HCT116 (cell line): ENCODE results near the gene HIPK2. TPM values are rescaled to one million over a fixed set of nuclear protein-coding genes. Genes with fewer than 3 reads are reported as not detected.

Source experiments
- ATAC-seq: fragments of 200-7000 bp; cut with Tn5 transposase; 2 replicates; pipeline ENCODE4 v1.9.1; 2020; ENCODE audit warnings: mild to moderate bottlenecking, moderate library complexity
- BruUV-seq: library from RNA; stranded (reverse); fragments of 400-500 nt; replicated peaks from 2 replicates; lab custom pipeline; 2021; lab: Mats Ljungman, UMichigan
- CTCF ChIA-PET: fragments of 300-600 bp; sonication (Branson Sonifier 250); formaldehyde crosslinking; loops from one replicate; lab custom pipeline; 2021; ENCODE audit warnings: antibody characterized with exemption; lab: Charles Lee
- POLR2A ChIA-PET: fragments of 300-600, 350-600 bp; sonication (Branson Sonifier 250); formaldehyde crosslinking; loops from one replicate; lab custom pipeline; 2021; ENCODE audit warnings: antibody characterized with exemption; lab: Charles Lee
- RAD21 ChIA-PET, 2 experiments: fragments of 300-600 bp; sonication (Branson Sonifier 250); formaldehyde crosslinking; loops; one replicate each; lab custom pipeline; 2023; ENCODE audit warnings: low total read pairs in 2 of 2; ENCODE audit not compliant: uncharacterized antibody in 2 of 2, unreplicated experiment in 2 of 2, low non-redundant PET in 1 of 2; lab: Charles Lee
- DNase-seq: peaks from one replicate; pipeline ENCODE4 v3.0.0-alpha.2; 2010; ENCODE audit warnings: low read depth, low spot score
- H2AFZ ChIP-seq: fragments of 200-600 bp; shearing (Covaris generic), sonication (generic); 2 replicates; pipeline ENCODE4 v1.6.1; 2017; ENCODE audit warnings: low read depth, mixed run types, mixed read lengths, antibody characterized with exemption, low read length; ENCODE audit not compliant: poor library complexity, severe bottlenecking
- H3K27ac ChIP-seq: 2 replicates; pipeline ENCODE4 v1.5.1; 2012; ENCODE audit warnings: low read depth, low read length
- H3K27me3 ChIP-seq: fragments of 200-600 bp; sonication (generic); 2 replicates; pipeline ENCODE4 v1.6.1; 2016; ENCODE audit warnings: mixed run types, low read length, mixed read lengths; ENCODE audit not compliant: insufficient read depth
- H3K36me3 ChIP-seq, 2 experiments: fragments of 200-500 bp in 1 of 2; fragments of 200-600 bp in 1 of 2; sonication (Bioruptor generic) in 1 of 2; sonication (generic) in 1 of 2; 2 replicates each; pipeline versions ENCODE4 v1.5.1 to v1.6.1; 2014 to 2016; ENCODE audit warnings: low read length in 2 of 2, inconsistent platforms in 1 of 2, mixed read lengths in 1 of 2, mixed run types in 1 of 2; ENCODE audit not compliant: insufficient read depth in 2 of 2, control insufficient read depth in 1 of 2
- H3K4me1 ChIP-seq, 2 experiments: fragments of 200-600 bp in 1 of 2; sonication (generic) in 1 of 2; 2 replicates each; pipeline versions ENCODE4 v1.5.1 to v1.6.1; 2012 to 2017; ENCODE audit warnings: low read length in 2 of 2, inconsistent platforms in 1 of 2, mild to moderate bottlenecking in 1 of 2, mixed read lengths in 1 of 2, mixed run types in 1 of 2, moderate library complexity in 1 of 2; ENCODE audit not compliant: insufficient read depth in 2 of 2, control insufficient read depth in 1 of 2
- H3K4me2 ChIP-seq: fragments of 200-600 bp; sonication (generic); 2 replicates; pipeline ENCODE4 v1.6.1; 2017; ENCODE audit warnings: mixed run types, low read length, mixed read lengths
- H3K4me3 ChIP-seq, 2 experiments: fragments of 200-600 bp in 1 of 2; sonication (generic) in 1 of 2; replicated peaks in 1 of 2; 2 replicates each; pipeline ENCODE4 v1.5.1; 2011 to 2016; ENCODE audit warnings: low read length in 2 of 2, control low read depth in 1 of 2, low read depth in 1 of 2, mild to moderate bottlenecking in 1 of 2, mixed read lengths in 1 of 2, mixed run types in 1 of 2
- H3K79me2 ChIP-seq: fragments of 200-600 bp; sonication (generic); 2 replicates; pipeline ENCODE4 v1.6.1; 2017; ENCODE audit warnings: mild to moderate bottlenecking, mixed run types, low read length, moderate library complexity, mixed read lengths; ENCODE audit not compliant: insufficient read depth
- H3K9ac ChIP-seq: fragments of 200-600 bp; sonication (generic); 2 replicates; pipeline ENCODE4 v1.6.1; 2016; ENCODE audit warnings: low read length, mixed read lengths
- H3K9me2 ChIP-seq: fragments of 200-600 bp; sonication (generic), shearing (Covaris generic); 2 replicates; pipeline ENCODE4 v1.6.1; 2017; ENCODE audit warnings: mixed run types, mild to moderate bottlenecking, moderate library complexity; ENCODE audit not compliant: insufficient read depth
- H3K9me3 ChIP-seq, 2 experiments: fragments of 200-500 bp in 1 of 2; fragments of 200-600 bp in 1 of 2; sonication (Bioruptor generic) in 1 of 2; sonication (generic) in 1 of 2; 2 replicates each; pipeline ENCODE4 v1.6.1; 2014 to 2017; ENCODE audit warnings: low read length in 2 of 2, mixed read lengths in 2 of 2, inconsistent platforms in 1 of 2, low read depth in 1 of 2, mild to moderate bottlenecking in 1 of 2, mixed run types in 1 of 2, moderate library complexity in 1 of 2; ENCODE audit not compliant: control insufficient read depth in 1 of 2, insufficient read depth in 1 of 2
- H4K20me1 ChIP-seq: fragments of 200-600 bp; sonication (generic), shearing (Covaris generic); 2 replicates; pipeline ENCODE4 v1.6.1; 2017; ENCODE audit warnings: mixed run types, mild to moderate bottlenecking, moderate library complexity; ENCODE audit not compliant: insufficient read depth
- ELF1 ChIP-seq: IDR thresholded peaks from 2 replicates; pipeline ENCODE4 v1.6.1; 2012; ENCODE audit warnings: low read depth, borderline replicate concordance
- EZH2 ChIP-seq: fragments of 200-600 bp; sonication (generic); IDR thresholded peaks from 2 replicates; pipeline ENCODE4 v1.6.1; 2017; ENCODE audit warnings: antibody characterized with exemption, mixed run types
- EZH2phosphoT487 ChIP-seq: fragments of 200-600 bp; IDR thresholded peaks from 2 replicates; pipeline ENCODE4 v1.6.1; 2018; ENCODE audit warnings: antibody characterized with exemption, borderline replicate concordance
- FOSL1 ChIP-seq: IDR thresholded peaks from 2 replicates; pipeline ENCODE4 v1.6.1; 2012; ENCODE audit warnings: low read depth
- JUND ChIP-seq: IDR thresholded peaks from 2 replicates; pipeline ENCODE4 v1.6.1; 2012
- POLR2AphosphoS5 ChIP-seq: IDR thresholded peaks from 2 replicates; pipeline ENCODE4 v1.6.1; 2011; ENCODE audit warnings: mild to moderate bottlenecking, low read depth, low read length, moderate library complexity
- SRF ChIP-seq: IDR thresholded peaks from 2 replicates; pipeline ENCODE4 v1.6.1; 2012; ENCODE audit warnings: low read depth
- ZFX ChIP-seq: fragments of 450-650 bp; IDR thresholded peaks from 2 replicates; pipeline ENCODE4 v1.6.1; 2017
- intact Hi-C: fragments of 100-400 bp; cut with micrococcal nuclease; formaldehyde crosslinking; loops from 2 replicates; pipeline ENCODE4 v1.10.0; 2022
- total RNA-seq: library from RNA; stranded (reverse); gene quantifications from one replicate; pipeline ENCODE4 v1.2.1, GENCODE V29; 2021; ENCODE audit not compliant: unreplicated experiment
- TF ChIP-seq, protein P1 (sequence below): IDR thresholded peaks from 2 replicates; pipeline ENCODE4 v1.6.1; 2012
- TF ChIP-seq, protein P2 (sequence below): IDR thresholded peaks from 2 replicates; pipeline ENCODE4 v1.6.1; 2011; ENCODE audit warnings: mild to moderate bottlenecking, low read length, moderate library complexity; ENCODE audit not compliant: insufficient replicate concordance; ENCODE audit errors: extremely low read depth

Gene HIPK2
- total RNA-seq, 1 experiment from 2014 or later: 49.5 TPM

DNA sequence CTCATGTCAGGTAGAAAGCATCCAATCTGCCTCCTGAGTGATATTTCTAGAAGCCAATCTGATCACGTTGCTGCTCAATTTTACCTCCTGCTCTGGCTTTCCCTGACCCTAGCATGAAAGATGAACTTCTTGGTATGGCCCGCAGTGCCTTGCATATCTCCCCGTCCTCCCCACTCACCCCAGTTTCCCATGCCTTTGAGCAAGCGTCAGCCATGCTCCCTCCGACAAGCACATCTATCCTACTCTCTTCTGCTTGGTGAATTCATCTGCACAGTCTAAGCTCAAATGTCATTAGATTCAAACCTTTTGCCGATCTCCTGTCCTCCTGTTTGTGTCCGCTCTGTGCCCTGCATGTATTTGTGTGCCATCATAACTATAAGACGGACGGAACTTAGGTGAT is 45.1 kb upstream of the HIPK2 start:
- Histone ChIP-seq H3K27me3 (peaks cover 21% of the 10 kb centered on the region; the same call in 1 of the 2 replicates), H4K20me1 (no peaks in the 10 kb centered on the region), H3K4me1 (peaks cover 0 to 7% of the 10 kb centered on the region in 2 experiments; a peak in 2 of 4 replicates), H3K4me2 (no peak overlapping the region), H3K9ac (no peak overlapping the region), H3K9me3 (no peaks in the 10 kb centered on the region), H3K9me2 (no peaks in the 10 kb centered on the region), H3K4me3 (no peak overlapping the region), H3K79me2 (no peaks in the 10 kb centered on the region), H3K27ac (no peak overlapping the region), H3K36me3 (no peaks in the 10 kb centered on the region), H2AFZ (no peak overlapping the region)
- CTCF ChIA-PET: no interaction called here
- DNase-seq (no peak), ATAC-seq (no peak)
- no TSS peak for BruUV-seq
- intact Hi-C loops: no loop called here
- TF ChIP-seq FOSL1 (no peak), ZFX (no peak), ELF1 (no peak), EZH2 (no peak), EZH2phosphoT487 (no peak), POLR2AphosphoS5 (no peak), SRF (no peak), JUND (no peak)
- TF ChIP-seq, protein P1, sequence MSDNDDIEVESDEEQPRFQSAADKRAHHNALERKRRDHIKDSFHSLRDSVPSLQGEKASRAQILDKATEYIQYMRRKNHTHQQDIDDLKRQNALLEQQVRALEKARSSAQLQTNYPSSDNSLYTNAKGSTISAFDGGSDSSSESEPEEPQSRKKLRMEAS: no peak
- TF ChIP-seq, protein P2, sequence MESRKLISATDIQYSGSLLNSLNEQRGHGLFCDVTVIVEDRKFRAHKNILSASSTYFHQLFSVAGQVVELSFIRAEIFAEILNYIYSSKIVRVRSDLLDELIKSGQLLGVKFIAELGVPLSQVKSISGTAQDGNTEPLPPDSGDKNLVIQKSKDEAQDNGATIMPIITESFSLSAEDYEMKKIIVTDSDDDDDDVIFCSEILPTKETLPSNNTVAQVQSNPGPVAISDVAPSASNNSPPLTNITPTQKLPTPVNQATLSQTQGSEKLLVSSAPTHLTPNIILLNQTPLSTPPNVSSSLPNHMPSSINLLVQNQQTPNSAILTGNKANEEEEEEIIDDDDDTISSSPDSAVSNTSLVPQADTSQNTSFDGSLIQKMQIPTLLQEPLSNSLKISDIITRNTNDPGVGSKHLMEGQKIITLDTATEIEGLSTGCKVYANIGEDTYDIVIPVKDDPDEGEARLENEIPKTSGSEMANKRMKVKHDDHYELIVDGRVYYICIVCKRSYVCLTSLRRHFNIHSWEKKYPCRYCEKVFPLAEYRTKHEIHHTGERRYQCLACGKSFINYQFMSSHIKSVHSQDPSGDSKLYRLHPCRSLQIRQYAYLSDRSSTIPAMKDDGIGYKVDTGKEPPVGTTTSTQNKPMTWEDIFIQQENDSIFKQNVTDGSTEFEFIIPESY: no peak
- POLR2A ChIA-PET: no interaction called here
- RAD21 ChIA-PET: no interaction called here
